DOHH2 (cell line): ENCODE results near the gene HMG20B.

Experiments
- CTCF ChIP-seq: fragments of 200-600 bp; sonication (generic); IDR thresholded peaks from one replicate; pipeline ENCODE4 v1.5.1; 2014; ENCODE audit warnings: antibody characterized with exemption, mild to moderate bottlenecking, low read depth, low read length; ENCODE audit not compliant: poor library complexity, severe bottlenecking
- EZH2phosphoT487 ChIP-seq: fragments of 200-600 bp; sonication (generic); IDR thresholded peaks from 2 replicates; pipeline ENCODE4 v1.6.1; 2017; ENCODE audit warnings: borderline replicate concordance, mild to moderate bottlenecking, antibody characterized with exemption, low read length, moderate library complexity, mixed read lengths

GRCh38 chr19:3537101-3537437 is 35.7 kb upstream of the HMG20B start:
- TF ChIP-seq CTCF (no peak), EZH2phosphoT487 (no peak)
